ENCODE data around the gene EXOC2.

DNA sequence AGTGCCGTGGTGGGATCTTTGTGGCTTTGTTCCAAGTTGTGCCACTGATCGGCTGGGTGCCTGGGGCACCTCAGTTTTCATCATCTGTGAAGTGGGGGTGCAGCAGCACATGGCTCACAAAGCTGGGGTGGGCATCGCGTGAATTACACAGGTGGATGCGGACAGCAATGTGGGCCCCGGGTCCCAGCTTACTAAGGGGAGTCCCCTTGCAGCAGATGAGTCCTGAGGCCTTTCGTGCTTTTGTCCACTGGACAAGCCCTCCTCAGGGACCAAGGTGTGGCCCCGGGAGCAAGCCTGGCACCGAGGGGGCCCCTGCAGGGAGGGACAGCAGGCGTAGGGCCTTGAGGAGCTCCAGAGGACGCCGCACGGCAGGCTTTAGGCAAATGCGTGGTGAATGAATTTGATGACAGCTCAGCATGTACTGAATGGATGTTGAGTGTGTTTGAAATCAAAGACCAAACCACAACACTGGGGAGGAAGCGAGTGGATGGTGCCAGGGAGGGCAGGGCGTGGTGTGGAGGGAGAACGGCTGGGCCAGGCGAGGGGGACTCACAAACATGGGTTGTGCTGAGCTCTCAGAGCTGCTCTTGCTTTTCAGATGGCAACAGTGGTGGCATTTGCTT lies 248.2 kb downstream of the EXOC2 start:
- TF ChIP-seq, protein P1, sequence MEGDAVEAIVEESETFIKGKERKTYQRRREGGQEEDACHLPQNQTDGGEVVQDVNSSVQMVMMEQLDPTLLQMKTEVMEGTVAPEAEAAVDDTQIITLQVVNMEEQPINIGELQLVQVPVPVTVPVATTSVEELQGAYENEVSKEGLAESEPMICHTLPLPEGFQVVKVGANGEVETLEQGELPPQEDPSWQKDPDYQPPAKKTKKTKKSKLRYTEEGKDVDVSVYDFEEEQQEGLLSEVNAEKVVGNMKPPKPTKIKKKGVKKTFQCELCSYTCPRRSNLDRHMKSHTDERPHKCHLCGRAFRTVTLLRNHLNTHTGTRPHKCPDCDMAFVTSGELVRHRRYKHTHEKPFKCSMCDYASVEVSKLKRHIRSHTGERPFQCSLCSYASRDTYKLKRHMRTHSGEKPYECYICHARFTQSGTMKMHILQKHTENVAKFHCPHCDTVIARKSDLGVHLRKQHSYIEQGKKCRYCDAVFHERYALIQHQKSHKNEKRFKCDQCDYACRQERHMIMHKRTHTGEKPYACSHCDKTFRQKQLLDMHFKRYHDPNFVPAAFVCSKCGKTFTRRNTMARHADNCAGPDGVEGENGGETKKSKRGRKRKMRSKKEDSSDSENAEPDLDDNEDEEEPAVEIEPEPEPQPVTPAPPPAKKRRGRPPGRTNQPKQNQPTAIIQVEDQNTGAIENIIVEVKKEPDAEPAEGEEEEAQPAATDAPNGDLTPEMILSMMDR (IDR thresholded peaks at IDR 0.05), result no peak
- TF ChIP-seq EZH2 (IDR thresholded peaks at IDR 0.05; ENCODE audit: borderline replicate concordance, insufficient read depth, low read depth, low read length, poor library complexity, severe bottlenecking), result no peak

Data from B cell (primary cell).